Prostate gland (tissue), 2 donors: ENCODE results near the gene COA6.

ENCODE experiments used
- POLR2A ChIP-seq: fragments of 450-650 bp; IDR thresholded peaks from one replicate; pipeline ENCODE4 v1.6.1; 2016; ENCODE audit warnings: antibody characterized with exemption, mild to moderate bottlenecking
- TF ChIP-seq, protein P1 (sequence below), 4 experiments: fragments of 200-600 bp in 2 of 4; fragments of 450-650 bp in 2 of 4; sonication (generic) in 2 of 4; IDR thresholded peaks; 1 replicate in 3 of 4; 2 replicates in 1 of 4; pipeline ENCODE4 v1.5.1; 2016 to 2019; ENCODE audit warnings: antibody characterized with exemption in 4 of 4, mild to moderate bottlenecking in 2 of 4, moderate library complexity in 2 of 4

DNA sequence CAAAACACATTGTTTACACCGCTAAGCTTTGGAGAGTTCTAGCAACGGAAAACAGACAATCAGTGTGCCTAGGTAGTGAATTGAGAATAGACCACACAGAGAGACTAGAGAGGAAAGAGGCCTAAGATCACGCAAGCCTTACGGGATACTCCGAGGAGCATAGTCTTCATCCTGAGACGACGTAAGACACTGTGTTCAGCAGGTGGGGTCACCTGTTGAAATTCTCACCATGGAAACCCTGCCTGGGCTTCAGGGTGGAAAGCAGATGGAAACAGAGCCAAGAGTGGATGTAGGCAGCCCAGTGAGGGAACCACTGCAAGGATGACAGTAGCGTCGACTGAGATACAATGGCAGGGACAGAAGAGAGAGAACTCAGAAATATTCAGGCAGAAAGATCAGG is 40.2 kb downstream of the COA6 start:
- no peak for TF ChIP-seq POLR2A
- TF ChIP-seq, protein P1, sequence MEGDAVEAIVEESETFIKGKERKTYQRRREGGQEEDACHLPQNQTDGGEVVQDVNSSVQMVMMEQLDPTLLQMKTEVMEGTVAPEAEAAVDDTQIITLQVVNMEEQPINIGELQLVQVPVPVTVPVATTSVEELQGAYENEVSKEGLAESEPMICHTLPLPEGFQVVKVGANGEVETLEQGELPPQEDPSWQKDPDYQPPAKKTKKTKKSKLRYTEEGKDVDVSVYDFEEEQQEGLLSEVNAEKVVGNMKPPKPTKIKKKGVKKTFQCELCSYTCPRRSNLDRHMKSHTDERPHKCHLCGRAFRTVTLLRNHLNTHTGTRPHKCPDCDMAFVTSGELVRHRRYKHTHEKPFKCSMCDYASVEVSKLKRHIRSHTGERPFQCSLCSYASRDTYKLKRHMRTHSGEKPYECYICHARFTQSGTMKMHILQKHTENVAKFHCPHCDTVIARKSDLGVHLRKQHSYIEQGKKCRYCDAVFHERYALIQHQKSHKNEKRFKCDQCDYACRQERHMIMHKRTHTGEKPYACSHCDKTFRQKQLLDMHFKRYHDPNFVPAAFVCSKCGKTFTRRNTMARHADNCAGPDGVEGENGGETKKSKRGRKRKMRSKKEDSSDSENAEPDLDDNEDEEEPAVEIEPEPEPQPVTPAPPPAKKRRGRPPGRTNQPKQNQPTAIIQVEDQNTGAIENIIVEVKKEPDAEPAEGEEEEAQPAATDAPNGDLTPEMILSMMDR (IDR thresholded peaks at IDR 0.05) = no peak
